GM12892 (cell line): Measurements from ENCODE around the gene COL23A1.

Experiments
- DNase-seq: peaks from one replicate; pipeline ENCODE4 v3.0.0; 2011; ENCODE audit not compliant: insufficient read length
- FAIRE-seq: peaks from 2 replicates; lab custom pipeline; 2011; peaks lifted over from hg19 to GRCh38; lab: Jason Lieb, UNC
- POLR2A ChIP-seq: IDR thresholded peaks from 2 replicates; pipeline ENCODE4 v1.6.1; 2011; ENCODE audit warnings: low read depth, low read length, control low read depth
- POLR2AphosphoS5 ChIP-seq: IDR thresholded peaks from 2 replicates; pipeline ENCODE4 v1.6.1; 2011; ENCODE audit warnings: low read depth, low read length, control low read depth
- TAF1 ChIP-seq: IDR thresholded peaks from 2 replicates; pipeline ENCODE4 v1.6.1; 2011; ENCODE audit warnings: low read depth, mild to moderate bottlenecking, control low read depth, low read length, borderline replicate concordance

COL23A1 gene

DNA sequence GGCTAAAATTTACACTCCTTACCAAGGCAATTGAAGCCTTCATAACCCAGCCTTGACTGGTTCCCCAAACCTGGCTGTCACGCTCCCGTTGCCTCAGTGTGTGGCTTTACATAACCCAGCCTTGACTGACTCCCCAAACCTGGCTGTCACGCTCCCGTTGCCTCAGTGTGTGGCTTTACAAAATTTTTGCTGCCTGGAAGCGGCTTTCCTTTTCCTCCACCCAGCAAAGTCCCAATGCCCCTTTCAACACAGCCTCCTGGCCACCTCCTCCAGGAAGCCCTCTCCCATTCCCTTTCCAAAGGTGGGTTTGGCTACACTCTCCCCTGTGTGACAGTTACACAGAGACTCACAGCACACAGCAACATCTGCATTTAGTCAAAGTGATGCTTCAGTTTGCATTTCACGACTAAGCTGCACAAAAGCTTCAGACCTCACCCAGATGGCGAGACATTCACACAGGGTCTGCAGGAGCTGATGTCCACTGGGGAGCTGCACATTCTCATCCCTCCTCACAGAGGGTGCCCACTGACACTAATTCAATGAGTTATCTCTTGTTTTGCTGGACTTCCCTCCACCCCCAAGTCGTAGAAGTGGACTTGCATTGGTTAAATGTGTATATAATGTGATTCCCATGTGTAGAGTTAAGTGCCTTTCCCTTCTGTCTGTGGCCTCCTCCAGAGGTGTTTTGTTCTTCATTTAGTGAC is 201.0 kb downstream of the COL23A1 start:
- FAIRE-seq (no peak), DNase-seq (no peak)
- TF ChIP-seq POLR2AphosphoS5 (no peak), TAF1 (no peak), POLR2A (no peak)

DNA sequence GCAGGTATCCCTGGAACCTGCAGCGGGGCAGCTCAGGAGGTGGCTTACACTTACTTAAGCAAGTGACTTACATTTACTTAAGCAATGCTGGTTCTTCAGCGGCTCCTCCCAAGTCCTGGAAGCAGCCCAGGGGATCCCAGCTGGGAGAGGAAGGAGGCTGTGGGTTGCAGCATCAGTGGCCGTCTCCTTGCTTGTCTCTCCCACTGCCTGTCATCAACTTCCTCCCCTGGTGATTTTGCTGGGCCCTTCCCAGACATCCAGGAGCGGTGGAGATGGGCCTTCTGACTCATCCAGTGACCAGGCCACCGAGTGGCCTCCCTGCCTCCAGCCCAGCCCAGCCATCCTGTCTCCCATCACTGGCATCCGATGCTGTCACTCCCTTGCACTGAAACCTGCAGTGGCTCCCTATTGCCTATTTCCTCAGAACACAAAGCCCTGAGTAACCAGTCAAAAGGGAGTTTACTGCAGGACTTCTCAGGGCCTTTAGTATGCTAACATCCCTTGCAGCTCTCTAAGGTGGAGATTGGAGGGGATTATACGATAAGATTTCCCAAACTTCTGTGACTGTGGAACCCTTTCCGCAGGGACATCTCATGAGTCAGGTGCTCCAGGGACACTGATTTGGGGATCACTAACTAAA is 201.7 kb downstream of the COL23A1 start:
- FAIRE-seq, result no peak
- TF ChIP-seq POLR2AphosphoS5 (no peak), POLR2A (no peak), TAF1 (no peak)
- no peak for DNase-seq

DNA sequence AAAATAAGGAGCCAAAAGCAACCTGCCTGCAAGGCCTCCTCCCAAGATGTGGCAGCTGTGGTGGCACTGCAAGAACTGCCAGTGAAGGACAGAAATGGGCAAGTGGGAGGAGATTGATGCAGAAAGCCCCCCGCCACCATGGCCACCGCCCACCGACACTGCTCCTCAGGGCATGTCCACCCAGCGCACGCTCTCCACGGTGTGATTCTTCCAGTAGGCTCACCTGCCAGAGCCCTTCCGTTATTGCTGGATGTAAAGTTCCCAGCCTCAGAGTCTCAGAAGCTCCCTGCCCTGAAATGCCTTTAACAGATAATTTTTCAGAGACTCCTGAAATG is 202.4 kb downstream of the COL23A1 start:
- FAIRE-seq (no peak), DNase-seq (no peak)
- no peak for TF ChIP-seq POLR2AphosphoS5
- no peak for TF ChIP-seq TAF1
- TF ChIP-seq POLR2A, result no peak

DNA sequence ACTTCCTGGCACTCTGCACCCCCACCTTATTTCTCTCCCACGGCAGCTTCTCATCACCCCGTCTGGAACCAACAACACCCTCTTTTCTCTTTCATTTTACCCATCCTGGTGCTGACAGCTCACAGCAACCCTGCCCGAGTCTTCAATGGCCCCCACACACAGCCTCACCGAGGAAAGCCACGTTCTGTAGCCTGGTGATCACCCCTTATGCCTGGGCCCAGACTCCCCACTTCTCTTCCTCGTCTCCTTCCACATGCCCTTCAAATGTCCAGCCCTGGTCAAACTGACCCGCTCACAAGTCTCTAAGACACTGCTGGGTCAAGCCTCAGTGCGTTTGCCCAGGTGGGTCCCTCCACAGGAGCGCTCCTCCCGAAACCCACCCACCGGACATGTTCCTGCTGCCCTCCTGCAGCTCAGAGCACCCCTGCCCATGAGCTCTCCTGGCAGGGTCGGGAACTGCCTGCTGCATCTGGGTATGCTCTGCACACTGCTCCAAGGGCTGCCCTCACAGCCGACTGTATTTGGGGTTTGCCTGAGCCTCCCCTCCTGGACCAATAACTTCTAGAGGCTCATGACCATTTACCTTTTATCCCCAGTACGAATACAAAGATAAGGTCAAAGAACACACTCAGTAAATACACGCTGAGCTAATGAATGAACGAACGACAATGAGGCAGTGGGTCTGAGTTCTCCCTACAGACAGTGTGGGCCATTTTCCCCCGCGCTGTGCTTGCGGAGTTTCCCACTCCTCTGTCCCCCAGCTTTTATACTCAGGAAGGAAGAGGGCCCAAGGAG is 202.9 kb downstream of the COL23A1 start:
- TF ChIP-seq POLR2AphosphoS5 (no peak), POLR2A (no peak), TAF1 (no peak)
- FAIRE-seq, result no peak

DNA sequence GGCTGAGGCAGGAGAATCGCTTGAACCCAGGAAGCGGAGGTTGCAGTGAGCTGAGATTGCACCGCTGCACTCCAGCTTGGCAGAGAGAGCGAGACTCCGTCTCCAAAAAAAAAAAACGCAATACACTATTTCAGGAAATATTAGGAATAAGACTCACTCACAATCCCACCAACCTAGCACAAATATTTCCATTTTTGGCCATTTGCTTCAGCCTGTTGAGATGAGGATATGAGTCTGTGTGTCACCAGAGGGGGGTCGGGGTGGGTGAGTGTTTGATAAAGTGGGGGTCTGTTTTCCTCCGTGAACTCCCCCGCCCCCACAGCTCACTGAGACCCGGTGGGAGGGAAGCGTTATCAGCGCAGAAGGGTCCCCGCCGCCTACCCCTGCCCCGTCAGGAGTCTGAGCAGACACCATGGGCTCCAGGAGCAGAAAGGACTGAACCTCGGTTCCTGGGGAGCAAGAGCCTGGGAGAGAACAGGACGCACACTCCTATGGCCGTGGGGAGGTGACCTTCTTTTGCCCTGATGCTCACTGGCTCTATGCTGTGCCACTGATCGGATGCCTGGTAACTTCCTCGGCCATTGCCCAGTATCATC is 203.8 kb downstream of the COL23A1 start:
- no peak for TF ChIP-seq POLR2AphosphoS5
- DNase-seq (no peak), FAIRE-seq (no peak)

More for the DNA sequence above, 202.9 kb downstream of the COL23A1 start:
- no peak for DNase-seq

DNA sequence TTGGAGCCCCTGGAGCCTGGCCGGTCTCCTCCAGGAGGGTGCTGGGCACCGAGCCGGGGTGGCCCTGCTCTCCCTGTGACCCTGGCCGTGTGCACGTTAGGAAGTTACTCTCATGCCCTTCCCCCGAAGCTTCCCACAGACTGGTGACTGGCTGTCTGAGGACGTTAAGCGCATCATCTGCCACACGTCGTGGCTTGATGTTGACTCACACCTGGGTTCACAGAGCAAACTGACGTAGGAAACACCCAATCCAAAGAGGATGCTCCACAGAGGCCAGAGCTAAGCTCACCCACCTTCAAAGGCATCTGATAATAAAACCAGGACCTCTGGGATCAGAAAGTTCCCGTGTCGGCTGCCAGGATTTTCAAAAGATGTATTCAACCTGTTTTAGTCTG is 204.7 kb downstream of the COL23A1 start:
- no peak for DNase-seq
- TF ChIP-seq POLR2A, result no peak
- no peak for TF ChIP-seq TAF1
- no peak for TF ChIP-seq POLR2AphosphoS5
- FAIRE-seq, result no peak

DNA sequence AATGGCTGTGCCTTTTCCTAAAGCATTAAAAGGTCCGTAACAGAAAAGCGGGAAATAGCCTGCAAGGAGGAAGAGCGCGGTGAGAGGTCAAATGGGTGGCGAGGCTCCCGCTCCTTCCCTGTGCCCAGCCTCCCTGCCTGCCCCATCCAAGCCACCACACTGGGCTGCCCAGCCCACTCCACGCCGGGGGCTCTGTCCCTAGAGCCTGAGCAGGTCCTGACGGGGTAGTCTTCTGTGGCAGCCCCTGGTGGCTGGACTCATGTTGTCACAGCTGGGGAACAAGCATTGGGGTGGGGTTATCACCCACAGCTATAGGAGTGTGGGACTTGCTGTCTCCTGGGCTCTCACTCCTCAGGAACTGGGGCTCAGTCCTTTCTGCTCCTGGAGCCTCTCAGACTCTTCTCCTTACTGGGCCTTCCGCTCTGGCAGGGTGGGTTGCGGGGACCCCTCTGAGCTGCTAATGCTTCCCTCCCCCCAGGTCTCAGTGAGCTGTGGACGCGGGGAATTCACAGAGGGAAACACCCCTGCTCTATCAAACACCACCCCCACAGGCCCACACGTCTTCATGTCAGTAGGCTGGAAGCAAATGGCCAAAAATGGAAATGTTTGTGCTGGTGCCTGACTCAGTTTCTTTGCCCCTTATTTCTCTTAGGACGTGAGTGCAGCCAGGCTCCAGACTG is 205.2 kb downstream of the COL23A1 start:
- TF ChIP-seq POLR2AphosphoS5 (no peak), TAF1 (no peak), POLR2A (no peak)
- DNase-seq (no peak), FAIRE-seq (no peak)

DNA sequence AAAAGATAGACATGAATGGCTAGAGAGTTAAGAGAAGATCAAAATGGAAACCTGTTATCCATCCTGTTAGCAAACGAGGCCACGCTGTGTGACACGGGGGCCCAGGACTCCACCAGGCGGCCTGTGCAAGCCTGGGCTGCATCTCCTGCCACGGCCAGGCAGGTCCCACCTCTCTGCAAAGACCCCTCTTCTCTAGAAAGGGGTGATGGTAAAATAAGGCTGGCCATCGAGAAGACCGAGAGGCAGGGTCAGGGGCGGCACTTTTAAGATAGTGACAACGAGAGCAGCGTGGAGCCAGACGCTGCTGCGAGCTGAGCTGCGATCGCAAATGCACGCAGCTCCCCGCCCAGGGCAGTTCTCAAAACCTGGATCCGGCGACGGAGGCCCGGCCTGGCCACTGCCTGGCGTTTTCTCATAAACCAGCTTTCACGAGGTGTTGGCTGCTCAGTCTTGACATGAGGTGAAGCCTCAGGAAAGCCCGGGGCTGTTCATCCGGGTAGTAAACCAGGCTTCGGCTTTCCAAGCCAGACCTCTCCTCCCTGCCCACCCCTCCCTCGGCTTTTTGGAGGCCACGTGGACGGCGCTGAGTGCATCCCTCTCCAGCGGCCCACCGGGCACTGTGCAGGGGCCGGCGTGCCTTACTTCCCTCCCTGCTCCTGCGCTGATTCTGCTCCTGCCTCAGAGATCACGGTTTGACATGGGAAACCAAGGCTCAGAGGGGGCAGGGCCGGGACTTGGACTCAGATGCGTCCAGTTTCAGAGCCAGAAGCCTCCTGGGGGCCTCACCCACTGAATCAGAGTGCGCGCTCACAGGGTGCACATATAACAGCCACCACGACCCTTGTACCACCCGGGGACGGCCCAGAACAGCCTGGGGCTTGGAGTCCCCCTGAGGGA is 206.0 kb downstream of the COL23A1 start:
- no peak for DNase-seq
- no peak for TF ChIP-seq POLR2AphosphoS5
- TF ChIP-seq POLR2A, result no peak
- no peak for TF ChIP-seq TAF1
- FAIRE-seq, result no peak

DNA sequence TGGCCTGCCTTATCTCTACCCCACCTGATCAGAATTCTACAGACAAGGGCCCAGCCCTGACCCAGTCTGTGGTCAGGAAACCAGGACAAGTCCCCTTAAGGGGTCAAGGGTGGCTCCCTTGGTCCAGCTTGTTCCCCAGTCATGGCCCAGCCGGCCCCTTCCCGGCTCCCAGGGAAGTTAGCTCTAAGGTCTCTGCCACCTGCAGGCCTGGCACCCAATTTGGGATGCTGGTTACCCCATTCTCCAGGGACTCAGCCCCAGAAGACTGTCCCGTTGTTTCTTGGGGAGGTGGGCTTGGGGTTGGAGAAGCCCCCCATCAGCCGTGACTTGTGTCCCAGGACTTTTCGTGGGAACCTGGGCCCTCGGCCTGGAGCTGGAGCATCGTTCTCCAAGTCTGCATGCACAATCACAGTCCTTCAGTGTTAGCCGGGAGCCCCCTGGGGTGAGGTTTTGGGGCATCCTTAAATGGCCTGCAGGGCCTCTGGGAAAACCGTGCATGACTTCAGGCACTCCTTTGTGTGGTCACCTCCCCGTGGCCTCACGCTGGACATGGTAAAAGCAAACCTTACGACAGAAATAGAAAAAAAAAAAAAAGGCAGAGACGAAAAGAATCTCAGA is 206.8 kb downstream of the COL23A1 start:
- DNase-seq, result no peak
- no peak for FAIRE-seq
- TF ChIP-seq POLR2AphosphoS5, result no peak

DNA sequence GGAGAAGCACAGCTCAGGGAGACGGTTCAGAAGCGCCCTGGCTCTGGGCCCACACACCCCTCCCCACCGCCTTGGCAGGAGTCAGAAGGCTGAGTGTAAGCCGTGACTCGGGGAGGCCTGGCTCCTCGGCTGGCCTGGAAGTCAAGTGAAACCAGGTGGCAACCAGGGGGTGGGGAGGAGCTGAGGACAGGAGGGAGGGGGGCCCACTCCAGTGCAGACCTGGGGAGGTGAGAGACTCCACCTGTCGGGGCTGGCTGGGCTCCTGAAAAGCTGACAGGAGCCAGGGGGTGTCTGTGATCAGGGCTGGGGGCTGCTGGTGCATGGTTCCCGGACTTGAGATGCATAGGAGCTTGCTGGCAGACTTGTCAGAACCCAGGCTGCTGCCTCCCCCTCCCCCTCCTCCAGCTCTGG is 207.4 kb downstream of the COL23A1 start:
- no peak for TF ChIP-seq TAF1
- FAIRE-seq (no peak), DNase-seq (no peak)

DNA sequence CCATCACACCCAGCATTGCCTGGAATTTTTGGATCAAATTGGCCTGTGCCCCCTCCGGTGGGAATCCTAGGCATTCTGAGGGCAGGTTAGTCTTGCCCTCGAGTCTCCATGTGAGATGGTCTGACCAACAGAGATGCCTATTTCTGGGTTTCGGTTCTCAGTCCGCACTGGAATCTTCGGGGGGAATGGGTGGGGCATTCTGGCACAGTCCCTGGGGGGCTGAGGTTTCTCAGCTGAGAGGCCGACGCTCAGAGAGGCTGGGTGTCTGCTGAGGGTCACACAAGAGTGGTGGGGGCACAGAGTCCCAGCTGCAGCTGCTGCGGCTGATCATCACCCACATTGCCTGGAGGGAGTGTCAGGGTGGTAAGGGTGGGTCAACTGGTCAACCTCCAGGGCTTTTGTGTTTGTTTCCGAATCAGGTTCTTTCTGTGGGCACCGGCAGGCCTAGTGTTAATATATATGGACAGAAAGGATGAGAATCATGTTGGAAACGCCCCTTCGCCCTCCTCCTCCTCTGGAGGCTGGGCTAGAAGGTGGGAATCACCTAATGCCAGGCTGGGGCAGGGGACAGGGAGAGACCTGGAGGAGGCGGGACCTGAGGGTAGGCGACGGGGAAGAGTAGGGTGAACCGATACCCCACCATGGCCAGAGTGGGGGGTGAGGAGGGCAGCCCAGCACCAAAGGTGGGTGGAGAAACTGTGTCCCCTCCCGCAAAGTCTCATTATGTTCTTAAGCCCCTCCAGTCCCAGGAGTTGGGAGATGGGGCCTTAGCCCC is 208.1 kb downstream of the COL23A1 start:
- no peak for TF ChIP-seq TAF1
- TF ChIP-seq POLR2AphosphoS5, result no peak
- no peak for TF ChIP-seq POLR2A
- DNase-seq (no peak), FAIRE-seq (no peak)
